NB4 (cell line): Measurements from ENCODE around the gene FGF18.
A peak's percentile ranks its signal among the peaks of the same experiment; 100 is the strongest.

Experiments
- DNase-seq: peaks from one replicate; pipeline ENCODE4 v3.0.0; 2010; ENCODE audit warnings: low read depth
- H3K4me3 ChIP-seq: one replicate; pipeline ENCODE4 v1.5.1; 2011; ENCODE audit warnings: mild to moderate bottlenecking, low read depth, low read length, moderate library complexity
- MAX ChIP-seq: IDR thresholded peaks from 2 replicates; pipeline ENCODE4 v1.6.1; 2011; ENCODE audit warnings: low read depth, low read length
- MYC ChIP-seq: IDR thresholded peaks from 2 replicates; pipeline ENCODE4 v1.6.1; 2011; ENCODE audit warnings: low read depth, low read length
- POLR2A ChIP-seq: IDR thresholded peaks from 2 replicates; pipeline ENCODE4 v1.6.1; 2011; ENCODE audit warnings: mild to moderate bottlenecking; ENCODE audit not compliant: insufficient read length; ENCODE audit errors: extremely low read depth
- TF ChIP-seq, protein P1 (sequence below): IDR thresholded peaks from one replicate; pipeline ENCODE4 v1.5.1; 2012; ENCODE audit warnings: low read depth, low read length

The FGF18 gene

DNA sequence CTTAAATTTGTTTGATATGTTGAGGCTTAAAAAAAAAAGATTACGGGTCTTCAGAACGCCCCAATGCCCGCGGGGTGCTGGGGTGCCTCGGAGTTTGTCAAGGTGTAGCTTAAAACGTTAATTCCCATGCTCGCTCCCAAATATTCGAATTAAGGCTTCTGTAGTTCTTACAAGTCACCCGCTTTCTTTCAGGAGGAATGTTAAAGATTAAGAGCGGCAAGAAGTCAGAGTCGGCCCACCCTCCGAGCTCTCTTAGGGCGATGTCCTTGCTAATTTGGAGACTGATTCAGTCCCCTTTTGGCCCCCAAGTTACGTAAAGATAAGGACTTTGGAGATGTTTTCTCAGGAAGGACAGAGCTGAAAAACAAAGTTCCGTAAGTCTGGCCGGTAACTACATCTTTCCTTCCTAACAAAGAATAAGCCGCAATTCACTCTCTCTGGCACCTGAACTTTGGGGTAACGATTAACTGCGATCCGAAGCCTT, 32.5 kb upstream of the FGF18 start:
- TF ChIP-seq MYC, result no peak
- no peak for TF ChIP-seq MAX
- TF ChIP-seq, protein P1, sequence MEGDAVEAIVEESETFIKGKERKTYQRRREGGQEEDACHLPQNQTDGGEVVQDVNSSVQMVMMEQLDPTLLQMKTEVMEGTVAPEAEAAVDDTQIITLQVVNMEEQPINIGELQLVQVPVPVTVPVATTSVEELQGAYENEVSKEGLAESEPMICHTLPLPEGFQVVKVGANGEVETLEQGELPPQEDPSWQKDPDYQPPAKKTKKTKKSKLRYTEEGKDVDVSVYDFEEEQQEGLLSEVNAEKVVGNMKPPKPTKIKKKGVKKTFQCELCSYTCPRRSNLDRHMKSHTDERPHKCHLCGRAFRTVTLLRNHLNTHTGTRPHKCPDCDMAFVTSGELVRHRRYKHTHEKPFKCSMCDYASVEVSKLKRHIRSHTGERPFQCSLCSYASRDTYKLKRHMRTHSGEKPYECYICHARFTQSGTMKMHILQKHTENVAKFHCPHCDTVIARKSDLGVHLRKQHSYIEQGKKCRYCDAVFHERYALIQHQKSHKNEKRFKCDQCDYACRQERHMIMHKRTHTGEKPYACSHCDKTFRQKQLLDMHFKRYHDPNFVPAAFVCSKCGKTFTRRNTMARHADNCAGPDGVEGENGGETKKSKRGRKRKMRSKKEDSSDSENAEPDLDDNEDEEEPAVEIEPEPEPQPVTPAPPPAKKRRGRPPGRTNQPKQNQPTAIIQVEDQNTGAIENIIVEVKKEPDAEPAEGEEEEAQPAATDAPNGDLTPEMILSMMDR, result no peak
- TF ChIP-seq POLR2A, result no peak
- H3K4me3 ChIP-seq, result peak overlapping the region; percentile 74
- DNase-seq, result peak; percentile 42

DNA sequence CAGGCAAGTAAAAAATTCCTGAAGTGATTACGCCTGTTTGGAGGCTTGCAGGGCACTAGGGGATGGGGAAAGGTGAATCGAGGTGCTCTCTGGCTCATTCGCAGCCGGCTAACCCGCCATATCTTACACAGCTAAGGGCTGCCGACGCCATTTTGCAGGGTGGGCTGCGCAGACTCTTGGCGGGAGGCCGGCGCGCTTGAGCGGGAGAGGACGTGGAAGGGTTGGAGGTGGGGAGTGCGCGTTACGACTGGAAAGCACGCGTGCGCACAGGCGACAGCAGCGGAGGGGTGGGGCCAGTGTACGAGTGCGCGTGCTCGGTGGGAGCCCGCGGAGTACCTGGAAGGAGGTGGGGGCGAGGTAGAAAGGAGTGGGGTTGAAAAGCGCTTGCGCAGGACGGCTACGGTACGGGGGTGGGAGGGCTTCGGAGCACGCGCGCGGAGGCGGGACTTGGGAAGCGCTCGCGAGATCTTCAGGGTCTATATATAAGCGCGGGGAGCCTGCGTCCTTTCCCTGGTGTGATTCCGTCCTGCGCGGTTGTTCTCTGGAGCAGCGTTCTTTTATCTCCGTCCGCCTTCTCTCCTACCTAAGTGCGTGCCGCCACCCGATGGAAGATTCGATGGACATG, 32.0 kb upstream of the FGF18 start, which contains the start of gene NPM1:
Gene NPM1 (plus strand): TSS at position 505 of the 625 bp plus-strand sequence. CDS start 100 bp downstream, at position 605.
- TF ChIP-seq, protein P1, result no peak
- TF ChIP-seq POLR2A (peak; percentile 86), MAX (peak; percentile 84), MYC (peak; percentile 68)
- peak; percentile 99 for DNase-seq
- peak within 1 kb of the TSS; percentile 98 for H3K4me3 ChIP-seq

GRCh38 chr5:171387970-171388815, 31.3 kb upstream of the FGF18 start:
- peak; percentile 86 for DNase-seq
- H3K4me3 ChIP-seq, result peak overlapping the region; percentile 98
- TF ChIP-seq MAX, result peak; percentile 100
- peak; percentile 34 for TF ChIP-seq POLR2A
- TF ChIP-seq, protein P1, result no peak
- peak; percentile 100 for TF ChIP-seq MYC

DNA sequence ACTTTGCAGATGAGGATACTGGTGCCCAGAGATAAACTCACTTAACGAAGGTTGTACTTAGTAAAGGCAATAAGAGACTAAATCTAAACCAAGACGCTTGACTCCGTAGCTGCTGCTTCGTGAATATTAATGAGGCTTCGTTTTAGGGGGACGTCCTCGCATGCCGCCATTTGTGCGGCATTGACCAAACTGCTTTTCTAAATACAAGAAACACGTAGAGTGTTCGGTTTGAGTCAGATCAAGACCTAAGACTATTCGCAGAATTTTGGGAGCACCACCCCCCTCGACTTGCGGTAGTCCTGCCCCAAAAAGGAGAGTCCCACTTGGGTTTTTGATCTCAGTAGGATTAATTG, 30.7 kb upstream of the FGF18 start:
- DNase-seq, result no peak
- H3K4me3 ChIP-seq, result peak overlapping the region; percentile 98
- TF ChIP-seq POLR2A (no peak), MYC (no peak), MAX (no peak)
- TF ChIP-seq, protein P1, result no peak

DNA sequence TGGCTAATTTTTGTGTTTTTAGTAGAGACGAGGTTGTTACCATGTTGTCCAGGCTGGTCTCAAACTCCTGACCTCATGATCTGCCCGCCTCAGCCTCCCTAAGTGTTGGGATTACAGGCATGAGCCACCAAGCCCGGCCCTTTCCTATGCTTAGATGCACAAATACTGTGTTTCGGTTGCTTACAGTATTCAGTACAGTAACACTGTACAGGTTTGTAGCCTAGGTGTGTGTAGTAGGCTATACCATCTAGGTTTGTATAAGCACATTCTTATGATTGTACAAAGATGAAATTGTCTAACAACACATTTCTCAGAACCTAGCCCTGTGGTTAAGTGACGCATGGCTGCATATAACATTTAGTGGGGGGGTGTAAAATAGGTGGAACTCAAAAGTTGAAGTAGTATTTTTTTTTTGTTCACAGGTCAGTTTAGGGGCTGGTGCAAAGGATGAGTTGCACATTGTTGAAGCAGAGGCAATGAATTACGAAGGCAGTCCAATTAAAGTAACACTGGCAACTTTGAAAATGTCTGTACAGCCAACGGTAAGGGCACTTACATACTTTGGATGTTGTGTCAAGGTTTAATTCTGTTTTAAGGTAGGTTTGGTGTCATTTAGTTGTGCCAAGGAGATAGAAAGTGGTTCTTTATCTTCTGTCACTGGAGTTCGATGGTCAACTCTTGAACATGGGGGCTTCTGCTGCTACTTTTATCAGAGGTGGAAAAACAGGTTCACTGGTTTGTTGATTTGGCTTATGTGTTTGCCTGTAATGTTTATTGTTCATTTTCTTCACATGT, 28.4 kb upstream of the FGF18 start:
- TF ChIP-seq POLR2A, result no peak
- TF ChIP-seq, protein P1, result no peak
- peak overlapping the region; percentile 98 for H3K4me3 ChIP-seq
- no peak for DNase-seq
